K562 (cell line): ENCODE results near the gene GLIS1. TPM values are rescaled to one million over a fixed set of nuclear protein-coding genes. Genes with fewer than 3 reads are reported as not detected.

ENCODE experiments used
- ATAC-seq: fragments of 200-7000 bp; cut with Tn5 transposase; 3 replicates; pipeline ENCODE4 v1.9.1; 2020; ENCODE audit warnings: moderate library complexity
- BruUV-seq: library from RNA; stranded (reverse); fragments of 400-500 nt; replicated peaks from 2 replicates; lab custom pipeline; 2021; lab: Mats Ljungman, UMichigan
- CTCF ChIA-PET: fragments of 300-600 bp; formaldehyde crosslinking; extraction: SDS; loops from one replicate; lab custom pipeline; 2021; ENCODE audit warnings: low intra/inter-chr PET ratio; lab: Yijun Ruan, JAX
- POLR2A ChIA-PET: fragments of 300-600, 350-650 bp; sonication (Branson Sonifier 250); formaldehyde crosslinking; extraction: SDS; loops from one replicate; lab custom pipeline; 2021; ENCODE audit warnings: antibody characterized with exemption, inconsistent platforms; lab: Yijun Ruan, JAX
- DNase-seq, 4 experiments: peaks; one replicate each; pipeline versions ENCODE4 v3.0.0 to v3.0.0-alpha.2; 2011 to 2018; ENCODE audit warnings: low spot score in 3 of 4, mixed read lengths in 3 of 4; ENCODE audit errors: extremely low read depth in 1 of 4
- FAIRE-seq: peaks from 2 replicates; lab custom pipeline; 2011; peaks lifted over from hg19 to GRCh38; lab: Jason Lieb, UNC
- H2AFZ ChIP-seq: 2 replicates; pipeline ENCODE4 v1.6.0; 2011; ENCODE audit warnings: low read depth, low read length, control low read depth, inconsistent platforms
- H3K27ac ChIP-seq: fragments of 200-600 bp; 3 replicates; pipeline ENCODE4 v1.8.0; 2011; ENCODE audit warnings: low read depth, mild to moderate bottlenecking, control low read depth, inconsistent platforms, low read length, moderate library complexity, mixed read lengths; ENCODE audit errors: extremely low read depth
- H3K27me3 ChIP-seq, 2 experiments: fragments of 300-600 bp in 1 of 2; 2 replicates in 1 of 2; 3 replicates in 1 of 2; pipeline versions ENCODE4 v1.6.0 to v1.8.0; 2011; ENCODE audit warnings: inconsistent platforms in 2 of 2, low read length in 2 of 2, mild to moderate bottlenecking in 1 of 2, mixed read lengths in 1 of 2, moderate library complexity in 1 of 2; ENCODE audit not compliant: control insufficient read depth in 2 of 2, insufficient read depth in 2 of 2
- H3K36me3 ChIP-seq: fragments of 300-600 bp; 3 replicates; pipeline ENCODE4 v1.8.0; 2011; ENCODE audit warnings: mild to moderate bottlenecking, low read length, inconsistent platforms; ENCODE audit not compliant: control insufficient read depth, insufficient read depth
- H3K4me1 ChIP-seq, 2 experiments: fragments of 200-600 bp in 1 of 2; replicated peaks in 1 of 2; 2 replicates in 1 of 2; 3 replicates in 1 of 2; pipeline versions ENCODE4 v1.5.1 to v1.8.0; 2011; ENCODE audit warnings: inconsistent platforms in 2 of 2, low read length in 2 of 2, mild to moderate bottlenecking in 1 of 2, mixed read lengths in 1 of 2, moderate library complexity in 1 of 2; ENCODE audit not compliant: control insufficient read depth in 2 of 2, insufficient read depth in 2 of 2
- H3K4me2 ChIP-seq: 2 replicates; pipeline ENCODE4 v1.6.1; 2011; ENCODE audit warnings: low read length, control low read depth, inconsistent platforms, mixed read lengths; ENCODE audit not compliant: insufficient read depth
- H3K4me3 ChIP-seq: fragments of 200-600 bp; sonication (generic), shearing (Covaris generic); 2 replicates; pipeline ENCODE4 v1.5.1; 2016; ENCODE audit warnings: control low read depth, inconsistent platforms
- H3K79me2 ChIP-seq: fragments of 200-600 bp; 3 replicates; pipeline ENCODE4 v1.8.0; 2011; ENCODE audit warnings: low read length, inconsistent platforms; ENCODE audit not compliant: control insufficient read depth, insufficient read depth
- H3K9ac ChIP-seq, 2 experiments: 2 replicates each; pipeline versions ENCODE4 v1.6.0 to v1.6.1; 2011; ENCODE audit warnings: low read depth in 2 of 2, low read length in 2 of 2, control low read depth in 1 of 2, inconsistent platforms in 1 of 2, mild to moderate bottlenecking in 1 of 2, mixed read lengths in 1 of 2; ENCODE audit not compliant: insufficient read depth in 1 of 2
- H3K9me1 ChIP-seq: one replicate; pipeline ENCODE4 v1.6.0; 2011; ENCODE audit warnings: inconsistent platforms, mild to moderate bottlenecking, low read length, moderate library complexity; ENCODE audit not compliant: control insufficient read depth, insufficient read depth
- H3K9me3 ChIP-seq: replicated peaks from 2 replicates; pipeline ENCODE4 v1.5.1; 2011; ENCODE audit warnings: low read depth, low read length, inconsistent platforms; ENCODE audit not compliant: control insufficient read depth, insufficient read depth
- H4K20me1 ChIP-seq: replicated peaks from 2 replicates; pipeline ENCODE4 v1.6.1; 2011; ENCODE audit warnings: low read length, inconsistent platforms, mixed read lengths; ENCODE audit not compliant: control insufficient read depth, insufficient read depth
- CCNT2 ChIP-seq: IDR thresholded peaks from 2 replicates; pipeline ENCODE4 v1.6.1; 2011; ENCODE audit warnings: borderline replicate concordance, low read depth, mild to moderate bottlenecking, moderate library complexity, mixed read lengths, low read length; ENCODE audit not compliant: insufficient read length; ENCODE audit errors: extremely low read depth
- NELFE ChIP-seq: IDR thresholded peaks from 2 replicates; pipeline ENCODE4 v1.6.1; 2011; ENCODE audit warnings: mild to moderate bottlenecking; ENCODE audit not compliant: insufficient read depth, insufficient read length
- NONO ChIP-seq, 2 experiments: fragments of 200-400 bp in 1 of 2; fragments of 450-650 bp in 1 of 2; formaldehyde crosslinking in 1 of 2; IDR thresholded peaks; 2 replicates each; pipeline ENCODE4 v1.6.1; 2017; ENCODE audit warnings: low read depth in 2 of 2, mild to moderate bottlenecking in 2 of 2, moderate library complexity in 2 of 2, low read length in 1 of 2
- RAD21 ChIP-seq, 2 experiments: fragments of 250-450 bp in 1 of 2; fragments of 450-650 bp in 1 of 2; sonication (Bioruptor Pico) in 1 of 2; formaldehyde crosslinking in 1 of 2; IDR thresholded peaks in 1 of 2; conservative IDR thresholded peaks in 1 of 2; 2 replicates each; pipeline versions ENCODE4 v1.4.0 to v1.8.0; 2020 to 2022; ENCODE audit warnings: mild to moderate bottlenecking in 2 of 2, moderate library complexity in 1 of 2
- ZNF24 ChIP-seq: fragments of 450-650 bp; IDR thresholded peaks from 2 replicates; pipeline ENCODE4 v1.6.1; 2016
- ZNF561 ChIP-seq: fragments of 450-650 bp; formaldehyde crosslinking; conservative IDR thresholded peaks from 2 replicates; pipeline ENCODE4 v1.4.0; 2020; ENCODE audit warnings: mild to moderate bottlenecking, moderate library complexity
- WGBS: fragments of 100-300 bp; shearing (Covaris generic); methylation state at CpG from one replicate; pipeline ENCODE4 v1.1.6; 2016; ENCODE audit warnings: low coverage, mixed read lengths; ENCODE audit not compliant: insufficient coverage; ENCODE audit errors: missing lambda C conversion rate; 5-methylcytosine and 5-hydroxymethylcytosine counted together
- in situ Hi-C: fragments of 300-500 bp; cut with MboI; formaldehyde crosslinking; loops from 4 replicates; pipeline ENCODE4 v1.15.0; 2018; ENCODE audit warnings: inconsistent platforms, mixed read lengths
- intact Hi-C: fragments of 100-400 bp; cut with micrococcal nuclease; formaldehyde crosslinking; loops from 2 replicates; pipeline ENCODE4 v1.14.2; 2022
- polyA plus RNA-seq, 8 experiments: library from polyadenylated mRNA; depleted of rRNA in 4 of 8; stranded (reverse) in 5 of 8; unstranded in 3 of 8; fragments of >200 nt; fragmentation: Nextera tagmentation in 2 of 8; fragmentation: Illumina TruSeq in 1 of 8; extraction: Ambion mirVana in 2 of 8; extraction: Trizol in 1 of 8; gene quantifications; 2 replicates each; pipeline versions ENCODE4 v1.2.1 to v1.2.3, GENCODE V29; 2011 to 2014; ENCODE audit warnings: inconsistent platforms in 1 of 8, missing spikeins in 1 of 8
- total RNA-seq, 7 experiments: library from RNA; depleted of rRNA in 6 of 7; stranded (reverse); fragments of >200 nt in 6 of 7; fragmentation: Illumina TruSeq in 2 of 7; extraction: Trizol in 2 of 7; gene quantifications; 2 replicates each; pipeline versions ENCODE4 v1.2.1 to v1.2.3, GENCODE V29; 2011 to 2021; ENCODE audit warnings: low replicate concordance in 1 of 7
- TF ChIP-seq, protein P1 (sequence below): fragments of 150-350 bp; conservative IDR thresholded peaks from 2 replicates; pipeline ENCODE4 v1.6.1; 2014; ENCODE audit warnings: low read length
- TF ChIP-seq, protein P2 (sequence below): IDR thresholded peaks from 2 replicates; pipeline ENCODE4 v1.6.1; 2011; ENCODE audit not compliant: insufficient read length; ENCODE audit errors: extremely low read depth

Gene GLIS1
- total and polyA plus RNA-seq, 9 of the 15 experiments (the other 6 are each of a cell fraction or from before 2014, with no cell fraction given), result not detected

DNA sequence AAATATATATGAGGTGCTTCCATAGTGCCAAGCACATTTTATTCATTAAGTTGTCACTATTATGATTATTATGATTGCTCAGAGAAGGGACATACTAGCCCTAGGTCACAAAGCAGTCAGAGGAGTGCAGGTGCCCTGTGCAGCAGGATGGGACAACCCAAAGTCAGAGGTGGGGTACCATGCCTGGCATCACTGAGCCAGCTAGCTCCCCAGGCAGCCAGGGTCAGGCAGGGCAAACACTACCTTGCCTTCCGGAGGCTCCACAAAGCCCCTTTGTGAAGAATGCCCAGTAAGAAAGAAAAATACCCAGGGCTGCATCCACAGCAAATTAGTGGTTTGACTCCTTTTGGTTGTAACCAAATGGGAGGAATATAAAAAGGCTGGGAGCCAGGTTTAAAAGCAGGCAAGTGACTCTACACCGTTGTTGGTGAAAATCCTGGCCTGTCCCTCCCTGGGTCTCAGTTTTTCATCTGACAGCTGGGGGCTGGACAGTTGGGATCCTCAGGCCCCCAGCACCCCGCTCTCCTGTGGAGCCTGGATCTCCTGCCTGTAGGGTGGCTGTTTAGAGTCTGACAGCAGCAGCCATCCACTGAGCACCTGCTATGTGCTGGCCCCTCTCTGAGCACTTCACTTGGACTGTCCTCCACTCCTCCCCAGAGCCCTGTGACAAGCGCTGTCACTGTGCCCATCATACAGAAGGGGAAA is 98.8 kb downstream of the GLIS1 start (continued):
- TF ChIP-seq NONO (IDR thresholded peaks at IDR 0.05; ENCODE audit: low read depth in 2 of 2, low read length in 1 of 2) (no peak), NELFE (no peak), CCNT2 (no peak)
- TF ChIP-seq, protein P1, sequence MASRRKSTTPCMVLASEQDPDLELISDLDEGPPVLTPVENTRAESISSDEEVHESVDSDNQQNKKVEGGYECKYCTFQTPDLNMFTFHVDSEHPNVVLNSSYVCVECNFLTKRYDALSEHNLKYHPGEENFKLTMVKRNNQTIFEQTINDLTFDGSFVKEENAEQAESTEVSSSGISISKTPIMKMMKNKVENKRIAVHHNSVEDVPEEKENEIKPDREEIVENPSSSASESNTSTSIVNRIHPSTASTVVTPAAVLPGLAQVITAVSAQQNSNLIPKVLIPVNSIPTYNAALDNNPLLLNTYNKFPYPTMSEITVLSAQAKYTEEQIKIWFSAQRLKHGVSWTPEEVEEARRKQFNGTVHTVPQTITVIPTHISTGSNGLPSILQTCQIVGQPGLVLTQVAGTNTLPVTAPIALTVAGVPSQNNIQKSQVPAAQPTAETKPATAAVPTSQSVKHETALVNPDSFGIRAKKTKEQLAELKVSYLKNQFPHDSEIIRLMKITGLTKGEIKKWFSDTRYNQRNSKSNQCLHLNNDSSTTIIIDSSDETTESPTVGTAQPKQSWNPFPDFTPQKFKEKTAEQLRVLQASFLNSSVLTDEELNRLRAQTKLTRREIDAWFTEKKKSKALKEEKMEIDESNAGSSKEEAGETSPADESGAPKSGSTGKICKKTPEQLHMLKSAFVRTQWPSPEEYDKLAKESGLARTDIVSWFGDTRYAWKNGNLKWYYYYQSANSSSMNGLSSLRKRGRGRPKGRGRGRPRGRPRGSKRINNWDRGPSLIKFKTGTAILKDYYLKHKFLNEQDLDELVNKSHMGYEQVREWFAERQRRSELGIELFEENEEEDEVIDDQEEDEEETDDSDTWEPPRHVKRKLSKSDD, result no peak

DNA sequence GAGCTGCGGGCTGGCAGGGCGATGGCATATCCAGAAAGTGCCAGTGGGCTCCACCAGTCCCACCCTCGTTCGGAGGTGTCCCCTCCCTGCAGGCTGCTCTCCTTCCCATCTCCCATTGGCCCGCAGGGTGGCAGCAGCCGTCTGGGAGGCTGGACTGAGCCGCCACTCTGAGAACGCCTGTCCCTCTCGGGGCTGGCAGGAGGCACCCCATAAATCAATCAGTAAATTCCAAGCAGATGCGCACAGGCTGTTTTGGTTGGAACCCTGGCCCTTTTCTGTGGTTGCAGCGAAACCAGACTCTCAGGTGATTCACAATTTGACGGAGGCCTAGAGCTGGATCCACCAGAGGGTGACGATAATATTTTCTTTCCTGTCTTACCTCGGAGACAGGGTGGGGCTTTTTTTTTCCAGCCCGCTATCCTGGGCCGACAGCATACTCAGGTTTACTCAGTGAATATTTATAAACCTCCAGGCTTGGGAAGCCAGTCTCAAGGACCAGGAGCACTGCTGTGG is 99.7 kb downstream of the GLIS1 start:
- Histone ChIP-seq H3K9ac (no peak overlapping the region), H3K27me3 (peaks cover 25 to 71% of the 10 kb centered on the region in 2 experiments), H3K4me2 (no peak overlapping the region), H3K9me1 (no peaks in the 10 kb centered on the region), H3K36me3 (no peaks in the 10 kb centered on the region), H4K20me1 (peaks cover 12% of the 10 kb centered on the region; the same call in 1 of the 2 replicates), H3K27ac (no peak overlapping the region), H3K9me3 (no peaks in the 10 kb centered on the region), H3K79me2 (no peaks in the 10 kb centered on the region), H3K4me3 (no peak overlapping the region), H2AFZ (no peak overlapping the region), H3K4me1 (no peaks in the 10 kb centered on the region)
- ChIA-PET CTCF (no interaction called here), POLR2A (interaction anchor here (1.7 kb wide), 1 partner anchor 36 kb away, joined by 3 read pairs; no protein-coding TSS in a partner anchor)
- DNase-seq (peak in 1 of 4 experiments; percentile 38), FAIRE-seq (no peak), ATAC-seq (peak; percentile 57)
- intact Hi-C loops (no loop called here), in situ Hi-C loops (no loop called here)
- BruUV-seq, result no TSS peak
- WGBS, result 1% methylated on average over 16 of the region's 16 CpGs
- TF ChIP-seq RAD21 (CRISPR knock-in tag; conservative IDR thresholded peaks at IDR 0.05 in 1 of 2, IDR thresholded peaks at IDR 0.05 in 1 of 2) (0 out of 4 replicates have a peak, but pooled peaks of 1 of the 2 experiments have one; percentile 15), ZNF24 (no peak), ZNF561 (no peak)
- TF ChIP-seq, protein P2, sequence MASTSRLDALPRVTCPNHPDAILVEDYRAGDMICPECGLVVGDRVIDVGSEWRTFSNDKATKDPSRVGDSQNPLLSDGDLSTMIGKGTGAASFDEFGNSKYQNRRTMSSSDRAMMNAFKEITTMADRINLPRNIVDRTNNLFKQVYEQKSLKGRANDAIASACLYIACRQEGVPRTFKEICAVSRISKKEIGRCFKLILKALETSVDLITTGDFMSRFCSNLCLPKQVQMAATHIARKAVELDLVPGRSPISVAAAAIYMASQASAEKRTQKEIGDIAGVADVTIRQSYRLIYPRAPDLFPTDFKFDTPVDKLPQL, result no peak
